Heart left ventricle (tissue), 16 donors: ENCODE data around the gene B3GALT5. TPM values are rescaled to one million over a fixed set of nuclear protein-coding genes. Genes with fewer than 3 reads are reported as not detected.

Source experiments
- ATAC-seq, 4 donors: fragments of 200-7000 bp; cut with Tn5 transposase; one replicate each; pipeline ENCODE4 v1.9.1; 2020 to 2022; ENCODE audit warnings: moderate library complexity in 4 of 4, mild to moderate bottlenecking in 3 of 4, moderate number of reproducible peaks in 1 of 4
- DNase-seq, 5 donors: peaks; one replicate each; pipeline ENCODE4 v3.0.0-alpha.2; 2020
- H3K27ac ChIP-seq, 12 donors: fragments of 200-600 bp; sonication (generic) in 4 of 12; one replicate each; pipeline versions ENCODE4 v1.5.0 to v1.8.0; 2016 to 2022; ENCODE audit warnings: mild to moderate bottlenecking in 2 of 12
- H3K27me3 ChIP-seq, 9 donors: fragments of 200-600 bp; sonication (generic) in 2 of 9; one replicate each; pipeline versions ENCODE4 v1.5.1 to v1.8.0; 2016 to 2022; ENCODE audit warnings: mild to moderate bottlenecking in 3 of 9
- H3K36me3 ChIP-seq, 9 donors: fragments of 200-600 bp; sonication (generic) in 2 of 9; one replicate each; pipeline versions ENCODE4 v1.5.0 to v1.8.0; 2018 to 2022; ENCODE audit warnings: mild to moderate bottlenecking in 2 of 9
- H3K4me1 ChIP-seq, 12 donors: fragments of 200-600 bp; sonication (generic) in 4 of 12; one replicate each; pipeline versions ENCODE4 v1.5.0 to v1.8.0; 2016 to 2022; ENCODE audit warnings: mild to moderate bottlenecking in 3 of 12
- H3K4me3 ChIP-seq, 12 donors: fragments of 200-600 bp; sonication (generic) in 4 of 12; one replicate each; pipeline versions ENCODE4 v1.5.0 to v1.8.0; 2017 to 2022; ENCODE audit warnings: mild to moderate bottlenecking in 9 of 12, moderate library complexity in 4 of 12
- H3K9me3 ChIP-seq, 12 donors: fragments of 200-600 bp; sonication (generic) in 4 of 12; one replicate each; pipeline versions ENCODE4 v1.5.0 to v1.8.0; 2016 to 2022; ENCODE audit warnings: mild to moderate bottlenecking in 1 of 12
- POLR2A ChIP-seq, 2 donors: fragments of 450-650 bp; IDR thresholded peaks; one replicate each; pipeline ENCODE4 v1.6.1; 2017; ENCODE audit warnings: antibody characterized with exemption in 2 of 2, mild to moderate bottlenecking in 2 of 2, moderate library complexity in 2 of 2
- WGBS, 4 donors: extraction: QIAGEN DNeasy Blood & Tissue Kit in 2 of 4; methylation state at CpG; one replicate each; pipeline versions ENCODE4 v1.1.5 to v1.1.7; 2013 to 2018; 5-methylcytosine and 5-hydroxymethylcytosine counted together
- intact Hi-C, 10 donors: fragments of 100-400 bp; cut with DNase I; formaldehyde crosslinking; loops; one replicate each; pipeline versions ENCODE4 v1.11.1 to v1.14.2; 2022
- polyA plus RNA-seq, 2 donors: library from polyadenylated mRNA; stranded (reverse); fragments of 200-250 nt; gene quantifications; one replicate each; pipeline ENCODE4 v1.2.3, GENCODE V29; 2013
- total RNA-seq, 9 donors: library from RNA; depleted of rRNA in 2 of 9; stranded (reverse); fragments of >200 nt in 2 of 9; fragmentation: NEBNext Ultra II Directional in 3 of 9; extraction: Animal tissue kit (Norgen Biotek cat#: 25700) in 3 of 9; gene quantifications; one replicate each; pipeline versions ENCODE4 v1.1.0 to v1.2.4, GENCODE V29; 2016 to 2023
- TF ChIP-seq, protein P1 (sequence below), 12 donors: fragments of 200-600 bp; sonication (generic) in 4 of 12; IDR thresholded peaks; one replicate each; pipeline versions ENCODE4 v1.5.0 to v1.8.0; 2018 to 2022; ENCODE audit warnings: antibody characterized with exemption in 12 of 12, mild to moderate bottlenecking in 5 of 12
- donor health status: ischemic (EF 13 %, LVEDD 7.1; RV severe dilation, severe dysfunction).
- donor health status: healthy with polysubstance abuse.
- donor health status: DM: no; HTN: yes; CAD: no.
- donor health status: DM: no; HTN: no; CAD: no.
- donor health status: ischemic (EF 25% LVEDD 6.9; RV normal size, moderate dysfunction).
- donor health status: ischemic (EF 25% LVEDD 5.7; RV mildly dilated, moderate dysfunction).
- donor health status: healthy.
- donor health status: DM: yes; HTN: yes; CAD: no.
- donor health status: ischemic (EF 35%, LVEDD 5.7; RV mildly dilated, moderate dysfunction).
- donor health status: nonischemic (EF 11% LVEDD 7.7; RV severe dilation, severe dysfunction).
- donor health status: DM: yes; HTN: yes; CAD: no.
- donor health status: PGD.
- donor health status: ischemic (EF 29% LVEDD 5.4; RV normal size, mild dysfunction).
- donor health status: nonischemic (EF 23%, LVEDD 6.1; RV moderate dilation, normal function).

The B3GALT5 gene
- total and polyA plus RNA-seq, 11 donors, result 0.01 to 0.71 (median 0.07) TPM; not detected in 2

GRCh38 chr21:39669976-39670661, 57.4 kb downstream of the B3GALT5 start:
- WGBS, 4 donors, result 48 to 57% (median 51%) methylated on average over 8 of the region's 8 CpGs
- Histone ChIP-seq H3K9me3 (no peaks in the 10 kb centered on the region), H3K4me3 (no peak overlapping the region), H3K36me3 (no peaks in the 10 kb centered on the region), H3K27ac (no peak overlapping the region), H3K4me1 (no peaks in the 10 kb centered on the region), H3K27me3 (no peaks in the 10 kb centered on the region)
- DNase-seq (no peak), ATAC-seq (peak in 1 of 4 donors; percentile 14)
- intact Hi-C loops, result loop anchor here in 1 of 10 donors (5.0 kb wide), 1 partner anchor 48 kb away; no protein-coding TSS in a partner anchor
- TF ChIP-seq, protein P1, sequence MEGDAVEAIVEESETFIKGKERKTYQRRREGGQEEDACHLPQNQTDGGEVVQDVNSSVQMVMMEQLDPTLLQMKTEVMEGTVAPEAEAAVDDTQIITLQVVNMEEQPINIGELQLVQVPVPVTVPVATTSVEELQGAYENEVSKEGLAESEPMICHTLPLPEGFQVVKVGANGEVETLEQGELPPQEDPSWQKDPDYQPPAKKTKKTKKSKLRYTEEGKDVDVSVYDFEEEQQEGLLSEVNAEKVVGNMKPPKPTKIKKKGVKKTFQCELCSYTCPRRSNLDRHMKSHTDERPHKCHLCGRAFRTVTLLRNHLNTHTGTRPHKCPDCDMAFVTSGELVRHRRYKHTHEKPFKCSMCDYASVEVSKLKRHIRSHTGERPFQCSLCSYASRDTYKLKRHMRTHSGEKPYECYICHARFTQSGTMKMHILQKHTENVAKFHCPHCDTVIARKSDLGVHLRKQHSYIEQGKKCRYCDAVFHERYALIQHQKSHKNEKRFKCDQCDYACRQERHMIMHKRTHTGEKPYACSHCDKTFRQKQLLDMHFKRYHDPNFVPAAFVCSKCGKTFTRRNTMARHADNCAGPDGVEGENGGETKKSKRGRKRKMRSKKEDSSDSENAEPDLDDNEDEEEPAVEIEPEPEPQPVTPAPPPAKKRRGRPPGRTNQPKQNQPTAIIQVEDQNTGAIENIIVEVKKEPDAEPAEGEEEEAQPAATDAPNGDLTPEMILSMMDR (IDR thresholded peaks at IDR 0.05), result no peak
- TF ChIP-seq POLR2A (IDR thresholded peaks at IDR 0.05), result no peak

- 63 to 92% (median 78%) methylated on average over 2 of the region's 2 CpGs for WGBS, 4 donors
Observed at GRCh38 chr21:39670701-39671100, 58.0 kb downstream of the B3GALT5 start.

DNA sequence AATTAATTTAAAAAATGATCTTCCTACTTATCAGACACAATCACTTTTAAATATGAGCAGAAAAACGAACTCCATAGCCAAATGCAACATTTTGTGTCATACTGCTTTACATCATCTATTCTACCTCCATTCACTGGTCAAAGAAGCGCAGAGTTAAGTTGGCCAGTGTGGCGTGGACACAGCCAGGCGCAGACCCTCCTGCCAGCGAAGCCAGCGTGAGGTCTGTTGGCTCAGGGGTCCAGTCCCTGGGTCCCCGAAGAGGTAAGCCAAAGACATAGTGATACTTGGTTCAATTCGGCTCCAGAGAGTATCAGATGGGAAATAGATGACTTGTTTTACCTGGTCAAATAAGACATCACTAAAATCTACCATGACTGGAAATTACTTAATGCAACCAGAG, 59.2 kb downstream of the B3GALT5 start:
- intact Hi-C loops, result loop anchor here in 1 of 10 donors (5.0 kb wide), 1 partner anchor 50 kb away; no protein-coding TSS in a partner anchor
- DNase-seq, result no peak
- ATAC-seq, result no peak
- Histone ChIP-seq H3K4me3 (no peak overlapping the region), H3K27me3 (no peaks in the 10 kb centered on the region), H3K9me3 (no peaks in the 10 kb centered on the region), H3K4me1 (peaks cover 0 to 12% (median 5%) of the 10 kb centered on the region in 12 donors), H3K27ac (no peak overlapping the region), H3K36me3 (no peaks in the 10 kb centered on the region)
- TF ChIP-seq, protein P1 (IDR thresholded peaks at IDR 0.05), result no peak
- TF ChIP-seq POLR2A (IDR thresholded peaks at IDR 0.05), result no peak
- 91 to 95% (median 95%) methylated on average over 8 of the region's 8 CpGs for WGBS, 4 donors

More at GRCh38 chr21:39670701-39671100, 58.0 kb downstream of the B3GALT5 start:
- DNase-seq, result no peak
- ATAC-seq, result no peak
- Histone ChIP-seq H3K9me3 (no peaks in the 10 kb centered on the region), H3K36me3 (no peaks in the 10 kb centered on the region), H3K4me3 (no peak overlapping the region), H3K27ac (no peak overlapping the region), H3K4me1 (peaks cover 0 to 3% (median 0%) of the 10 kb centered on the region in 12 donors), H3K27me3 (no peaks in the 10 kb centered on the region)
- intact Hi-C loops, result loop anchor here in 1 of 10 donors (5.0 kb wide), 1 partner anchor 48 kb away; no protein-coding TSS in a partner anchor
- no peak for TF ChIP-seq POLR2A (IDR thresholded peaks at IDR 0.05)
- TF ChIP-seq, protein P1 (IDR thresholded peaks at IDR 0.05), result no peak

DNA sequence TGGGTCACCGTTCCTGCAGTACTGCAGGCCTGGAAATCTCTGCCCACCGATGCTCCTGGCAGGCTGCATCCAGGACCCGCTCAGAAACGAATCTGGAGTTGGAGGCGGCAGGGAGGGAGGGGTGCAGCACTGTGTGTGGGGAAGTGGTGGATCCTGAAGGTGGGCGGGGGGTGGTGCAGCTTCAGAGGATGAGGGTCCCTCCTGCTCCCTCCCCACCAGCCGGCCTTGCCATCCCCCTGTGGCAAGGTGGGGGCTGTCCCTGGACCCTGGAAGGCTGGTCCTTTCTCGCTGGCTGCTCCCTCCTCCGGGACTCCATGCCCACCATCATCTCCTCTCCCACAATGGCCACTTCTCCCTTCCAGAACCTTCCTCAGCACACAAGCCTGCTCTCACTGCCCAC, 60.4 kb downstream of the B3GALT5 start:
- Histone ChIP-seq H3K36me3 (no peaks in the 10 kb centered on the region), H3K27me3 (no peaks in the 10 kb centered on the region), H3K9me3 (no peaks in the 10 kb centered on the region), H3K4me1 (peaks cover 0 to 13% (median 5%) of the 10 kb centered on the region in 12 donors), H3K4me3 (no peak overlapping the region), H3K27ac (no peak overlapping the region)
- TF ChIP-seq, protein P1 (IDR thresholded peaks at IDR 0.05), result no peak
- TF ChIP-seq POLR2A (IDR thresholded peaks at IDR 0.05), result no peak
- DNase-seq (no peak), ATAC-seq (no peak)
- WGBS, 4 donors, result 87 to 95% (median 90%) methylated on average over 8 to 9 of the region's 9 CpGs
- intact Hi-C loops, result loop anchor here in 1 of 10 donors (5.0 kb wide), 1 partner anchor 51 kb away; no protein-coding TSS in a partner anchor
